ENCODE data around the gene COBL.

Gene COBL

DNA sequence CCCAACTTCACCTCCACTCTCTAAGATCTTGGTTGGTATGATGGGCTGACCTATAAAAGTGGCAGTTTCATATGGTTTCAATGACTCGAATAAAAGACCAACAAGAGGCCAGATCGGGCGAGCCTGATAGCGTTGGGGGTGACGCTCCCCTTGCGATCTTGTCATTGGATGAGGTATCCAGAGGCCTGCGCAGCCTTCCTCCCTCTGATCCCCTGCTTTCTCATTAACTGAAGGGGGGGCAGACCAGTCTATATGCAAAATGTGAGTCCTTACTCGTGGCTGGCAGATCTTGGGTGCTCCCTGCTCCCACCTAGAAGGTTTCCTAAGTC lies 937 bp upstream of the COBL start:
- Histone ChIP-seq H3K4me1 (ENCODE audit: control extremely low read depth in 1 of 4, control insufficient read depth in 4 of 4, insufficient read depth in 4 of 4, low read length in 3 of 4) (peaks cover 0 to 23% (median 14%) of the 10 kb centered on the region in 4 experiments), H3K4me3 (ENCODE audit: control insufficient read depth in 1 of 7, extremely low read depth in 1 of 7, insufficient read depth in 4 of 7, low read depth in 2 of 7, low read length in 6 of 7) (peak overlapping the region in 3 of 7 experiments; percentile 30 to 73 (median 51)), H3K36me3 (ENCODE audit: control insufficient read depth in 4 of 4, insufficient read depth in 4 of 4, low read length in 3 of 4) (no peaks in the 10 kb centered on the region), H3K27ac (ENCODE audit: insufficient read depth in 1 of 2, low read depth in 1 of 2, low read length in 2 of 2, poor library complexity in 1 of 2, severe bottlenecking in 2 of 2) (no peak overlapping the region), H3K9me3 (ENCODE audit: control extremely low read depth in 1 of 5, control insufficient read depth in 4 of 5, insufficient read depth in 2 of 5, low read depth in 1 of 5, low read length in 4 of 5) (no peaks in the 10 kb centered on the region), H3K27me3 (replicated peaks in 2 of 5; ENCODE audit: control insufficient read depth in 4 of 5, insufficient read depth in 5 of 5, low read length in 4 of 5) (peaks cover 0 to 60% (median 20%) of the 10 kb centered on the region in 5 experiments)
- no peak for DNase-seq
- ChIA-PET CTCF (no interaction called here), POLR2A (no interaction called here)
- 30% methylated on average over 8 of the region's 8 CpGs for WGBS (ENCODE audit: insufficient coverage)

- H3K9me3 ChIP-seq (ENCODE audit: control extremely low read depth in 1 of 5, control insufficient read depth in 4 of 5, insufficient read depth in 2 of 5, low read depth in 1 of 5, low read length in 4 of 5), result no peaks in the 10 kb centered on the region
- WGBS (ENCODE audit: insufficient coverage), result under 1% methylated on average over 33 of the region's 46 CpGs
- H3K36me3 ChIP-seq (ENCODE audit: control insufficient read depth in 4 of 4, insufficient read depth in 4 of 4, low read length in 3 of 4), result no peaks in the 10 kb centered on the region
- peaks cover 0 to 23% (median 14%) of the 10 kb centered on the region in 4 experiments for H3K4me1 ChIP-seq (ENCODE audit: control extremely low read depth in 1 of 4, control insufficient read depth in 4 of 4, insufficient read depth in 4 of 4, low read length in 3 of 4)
- ChIA-PET POLR2A (no interaction called here), CTCF (no interaction called here)
- peak in 2 of 3 donors; percentile 59 to 64 for DNase-seq
- H3K27ac ChIP-seq (ENCODE audit: insufficient read depth in 1 of 2, low read depth in 1 of 2, low read length in 2 of 2, poor library complexity in 1 of 2, severe bottlenecking in 2 of 2), result no peak overlapping the region
- peaks cover 0 to 60% (median 20%) of the 10 kb centered on the region in 5 experiments for H3K27me3 ChIP-seq (replicated peaks in 2 of 5; ENCODE audit: control insufficient read depth in 4 of 5, insufficient read depth in 5 of 5, low read length in 4 of 5)
- peak overlapping the region; percentile 25 to 73 (median 63) for H3K4me3 ChIP-seq (ENCODE audit: control insufficient read depth in 1 of 7, extremely low read depth in 1 of 7, insufficient read depth in 4 of 7, low read depth in 2 of 7, low read length in 6 of 7)
These were observed 345 bp downstream of the COBL start for GRCh38 chr7:51316262-51316665.

DNA sequence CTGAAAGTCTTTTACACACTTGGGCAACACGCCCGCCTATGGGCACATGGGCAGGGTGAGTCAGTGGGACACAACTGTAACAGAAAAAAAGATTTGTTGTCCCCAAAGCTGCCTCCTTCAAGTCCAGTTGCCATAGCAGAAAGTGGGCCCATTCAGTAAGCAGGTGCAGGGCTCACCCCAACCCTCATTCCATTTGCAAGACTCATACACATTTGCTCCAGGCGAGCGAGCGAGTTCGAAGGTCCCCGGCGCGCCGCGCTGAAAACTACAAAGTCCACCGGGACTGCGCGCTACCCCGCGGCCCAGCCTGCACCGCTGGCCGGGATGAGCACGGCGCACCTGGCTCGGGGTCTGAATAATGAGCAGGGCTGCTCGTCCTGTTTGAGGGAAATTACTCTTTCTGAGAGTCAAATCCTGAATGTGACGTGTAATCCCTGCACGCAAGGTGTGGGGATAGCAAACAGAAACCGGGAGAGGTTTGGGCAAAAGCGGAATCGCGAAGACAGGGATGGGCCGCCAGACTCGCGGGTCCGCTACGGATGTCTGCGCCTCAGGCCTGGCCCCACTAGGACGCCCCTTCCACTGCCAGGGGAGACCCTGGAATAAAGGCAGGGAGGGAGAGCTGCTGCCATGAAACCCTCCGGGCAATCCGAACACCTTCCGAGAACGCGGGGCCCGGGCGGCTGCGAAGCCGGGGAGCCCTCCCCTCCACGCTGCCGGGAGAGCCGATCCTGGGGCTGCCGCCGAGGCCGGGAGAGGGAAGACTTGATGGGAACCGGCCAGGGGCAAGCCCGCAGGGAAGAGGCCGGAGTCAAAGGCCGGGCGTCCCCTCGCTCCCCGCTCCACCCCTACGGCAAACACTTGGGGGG lies 982 bp downstream of the COBL start:
- Histone ChIP-seq H3K4me1 (ENCODE audit: control extremely low read depth in 1 of 4, control insufficient read depth in 4 of 4, insufficient read depth in 4 of 4, low read length in 3 of 4) (peaks cover 0 to 23% (median 14%) of the 10 kb centered on the region in 4 experiments), H3K36me3 (ENCODE audit: control insufficient read depth in 4 of 4, insufficient read depth in 4 of 4, low read length in 3 of 4) (no peaks in the 10 kb centered on the region), H3K4me3 (ENCODE audit: control insufficient read depth in 1 of 7, extremely low read depth in 1 of 7, insufficient read depth in 4 of 7, low read depth in 2 of 7, low read length in 6 of 7) (peak overlapping the region in 6 of 7 experiments; percentile 13 to 73 (median 66)), H3K9me3 (ENCODE audit: control extremely low read depth in 1 of 5, control insufficient read depth in 4 of 5, insufficient read depth in 2 of 5, low read depth in 1 of 5, low read length in 4 of 5) (no peaks in the 10 kb centered on the region), H3K27me3 (replicated peaks in 2 of 5; ENCODE audit: control insufficient read depth in 4 of 5, insufficient read depth in 5 of 5, low read length in 4 of 5) (peaks cover 0 to 60% (median 20%) of the 10 kb centered on the region in 5 experiments), H3K27ac (ENCODE audit: insufficient read depth in 1 of 2, low read depth in 1 of 2, low read length in 2 of 2, poor library complexity in 1 of 2, severe bottlenecking in 2 of 2) (no peak overlapping the region)
- CTCF ChIA-PET, result interaction anchor here (1.0 kb wide), 1 partner anchor 12 kb away, joined by 3 read pairs; no protein-coding TSS in a partner anchor
- 9% methylated on average over 54 of the region's 58 CpGs for WGBS (ENCODE audit: insufficient coverage)
- POLR2A ChIA-PET, result interaction anchor here (0.6 kb wide), 1 partner anchor 47 kb away, joined by 3 read pairs; no protein-coding TSS in a partner anchor
- DNase-seq, result peak in 2 of 3 donors; percentile 53 to 70

DNA sequence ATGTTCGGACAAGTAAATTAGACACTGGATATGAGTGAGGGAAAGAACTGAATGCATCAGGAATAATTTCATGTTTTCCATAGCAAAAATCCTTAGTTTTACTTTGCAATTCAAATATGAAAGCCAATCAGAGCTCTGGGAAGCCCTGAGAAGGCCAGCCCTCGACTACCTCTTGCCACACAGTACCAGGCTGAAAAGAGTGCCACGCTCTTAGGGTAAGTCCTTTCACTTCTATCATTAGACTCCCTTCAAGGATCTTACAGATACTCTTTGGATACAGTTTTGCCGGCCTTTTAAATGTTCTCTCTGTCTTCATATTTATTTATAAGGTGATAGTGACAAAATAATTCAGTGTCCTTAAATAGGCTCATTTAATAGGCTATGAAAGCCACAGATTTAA lies 1.9 kb downstream of the COBL start:
- Histone ChIP-seq H3K9me3 (ENCODE audit: control extremely low read depth in 1 of 5, control insufficient read depth in 4 of 5, insufficient read depth in 2 of 5, low read depth in 1 of 5, low read length in 4 of 5) (no peaks in the 10 kb centered on the region), H3K36me3 (ENCODE audit: control insufficient read depth in 4 of 4, insufficient read depth in 4 of 4, low read length in 3 of 4) (no peaks in the 10 kb centered on the region), H3K27me3 (replicated peaks in 2 of 5; ENCODE audit: control insufficient read depth in 4 of 5, insufficient read depth in 5 of 5, low read length in 4 of 5) (peaks cover 0 to 60% (median 24%) of the 10 kb centered on the region in 5 experiments), H3K4me1 (ENCODE audit: control extremely low read depth in 1 of 4, control insufficient read depth in 4 of 4, insufficient read depth in 4 of 4, low read length in 3 of 4) (peaks cover 0 to 23% (median 14%) of the 10 kb centered on the region in 4 experiments), H3K27ac (ENCODE audit: insufficient read depth in 1 of 2, low read depth in 1 of 2, low read length in 2 of 2, poor library complexity in 1 of 2, severe bottlenecking in 2 of 2) (no peak overlapping the region), H3K4me3 (ENCODE audit: control insufficient read depth in 1 of 7, extremely low read depth in 1 of 7, insufficient read depth in 4 of 7, low read depth in 2 of 7, low read length in 6 of 7) (no peak overlapping the region)
- DNase-seq, result no peak
- POLR2A ChIA-PET, result no interaction called here
- CTCF ChIA-PET, result interaction anchor here (1.0 kb wide), 1 partner anchor 11 kb away, joined by 3 read pairs; no protein-coding TSS in a partner anchor
- WGBS (ENCODE audit: insufficient coverage), result 93% methylated on average over 3 of the region's 4 CpGs

DNA sequence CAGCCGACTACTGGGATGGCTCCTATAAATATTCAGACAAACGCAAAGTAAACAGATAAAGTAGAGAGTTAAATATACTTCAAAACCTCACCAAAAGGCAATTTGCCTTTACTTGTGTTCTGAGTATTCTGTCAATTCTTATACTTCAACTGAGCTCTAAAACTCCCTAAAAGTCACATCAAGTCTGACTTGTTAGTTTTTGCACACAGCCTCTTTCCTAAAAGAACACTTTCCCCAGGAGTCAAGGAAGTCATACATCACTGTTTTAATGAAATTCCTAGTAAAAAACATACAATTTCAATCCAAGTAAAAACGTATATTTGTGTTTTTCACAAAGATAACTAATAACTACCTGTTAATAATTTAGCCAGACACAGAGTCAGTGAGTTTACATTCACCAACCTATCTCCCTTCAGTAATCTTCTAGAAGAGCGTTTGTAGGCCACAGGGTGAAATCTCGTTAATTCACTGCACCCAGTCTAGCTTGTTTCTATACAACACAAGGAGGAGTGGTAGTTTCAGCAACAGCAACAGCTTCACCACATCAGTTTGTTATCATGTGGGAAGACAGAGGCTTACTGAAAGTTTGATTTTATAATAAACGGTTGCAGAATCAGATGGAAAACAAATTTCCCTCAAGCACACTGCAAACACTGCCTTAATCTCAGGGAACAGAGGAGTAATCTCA lies 2.7 kb downstream of the COBL start:
- peaks cover 0 to 23% (median 14%) of the 10 kb centered on the region in 4 experiments for H3K4me1 ChIP-seq (ENCODE audit: control extremely low read depth in 1 of 4, control insufficient read depth in 4 of 4, insufficient read depth in 4 of 4, low read length in 3 of 4)
- peaks cover 0 to 53% (median 22%) of the 10 kb centered on the region in 5 experiments for H3K27me3 ChIP-seq (replicated peaks in 2 of 5; ENCODE audit: control insufficient read depth in 4 of 5, insufficient read depth in 5 of 5, low read length in 4 of 5)
- H3K36me3 ChIP-seq (ENCODE audit: control insufficient read depth in 4 of 4, insufficient read depth in 4 of 4, low read length in 3 of 4), result no peaks in the 10 kb centered on the region
- H3K4me3 ChIP-seq (ENCODE audit: control insufficient read depth in 1 of 7, extremely low read depth in 1 of 7, insufficient read depth in 4 of 7, low read depth in 2 of 7, low read length in 6 of 7), result no peak overlapping the region
- DNase-seq, result no peak
- no peaks in the 10 kb centered on the region for H3K9me3 ChIP-seq (ENCODE audit: control extremely low read depth in 1 of 5, control insufficient read depth in 4 of 5, insufficient read depth in 2 of 5, low read depth in 1 of 5, low read length in 4 of 5)
- CTCF ChIA-PET, result interaction anchor here (0.7 to 1.8 kb wide), 2 partner anchors 15 to 53 kb away, joined by 3 to 4 read pairs; no protein-coding TSS in a partner anchor
- 93% methylated on average over 3 of the region's 6 CpGs for WGBS (ENCODE audit: insufficient coverage)
- no peak overlapping the region for H3K27ac ChIP-seq (ENCODE audit: insufficient read depth in 1 of 2, low read depth in 1 of 2, low read length in 2 of 2, poor library complexity in 1 of 2, severe bottlenecking in 2 of 2)
- POLR2A ChIA-PET, result no interaction called here

GRCh38 chr7:51312951-51313737 lies 3.5 kb downstream of the COBL start:
- Histone ChIP-seq H3K27me3 (replicated peaks in 2 of 5; ENCODE audit: control insufficient read depth in 4 of 5, insufficient read depth in 5 of 5, low read length in 4 of 5) (peaks cover 0 to 49% (median 20%) of the 10 kb centered on the region in 5 experiments), H3K4me1 (ENCODE audit: control extremely low read depth in 1 of 4, control insufficient read depth in 4 of 4, insufficient read depth in 4 of 4, low read length in 3 of 4) (peaks cover 0 to 23% (median 14%) of the 10 kb centered on the region in 4 experiments), H3K27ac (ENCODE audit: insufficient read depth in 1 of 2, low read depth in 1 of 2, low read length in 2 of 2, poor library complexity in 1 of 2, severe bottlenecking in 2 of 2) (no peak overlapping the region), H3K9me3 (ENCODE audit: control extremely low read depth in 1 of 5, control insufficient read depth in 4 of 5, insufficient read depth in 2 of 5, low read depth in 1 of 5, low read length in 4 of 5) (no peaks in the 10 kb centered on the region), H3K36me3 (ENCODE audit: control insufficient read depth in 4 of 4, insufficient read depth in 4 of 4, low read length in 3 of 4) (no peaks in the 10 kb centered on the region), H3K4me3 (ENCODE audit: control insufficient read depth in 1 of 7, extremely low read depth in 1 of 7, insufficient read depth in 4 of 7, low read depth in 2 of 7, low read length in 6 of 7) (no peak overlapping the region)
- ChIA-PET CTCF (interaction anchor here (0.6 to 1.8 kb wide), 3 partner anchors 15 to 139 kb away, joined by 3 to 4 read pairs (median 3); no protein-coding TSS in a partner anchor), POLR2A (no interaction called here)
- DNase-seq, result no peak
- WGBS (ENCODE audit: insufficient coverage), result 100% methylated on average over 1 of the region's 5 CpGs

Measured in common myeloid progenitor, CD34-positive (primary cell).